HG03159 (cell line): Measurements from ENCODE around the gene EIF4A2.

Source experiments
- ATAC-seq: cut with Tn5 transposase; IDR thresholded peaks from one replicate; pipeline ENCODE4 v1.9.1; 2021; ENCODE audit warnings: mild to moderate bottlenecking, moderate library complexity; ENCODE audit not compliant: unreplicated experiment

Gene EIF4A2

DNA sequence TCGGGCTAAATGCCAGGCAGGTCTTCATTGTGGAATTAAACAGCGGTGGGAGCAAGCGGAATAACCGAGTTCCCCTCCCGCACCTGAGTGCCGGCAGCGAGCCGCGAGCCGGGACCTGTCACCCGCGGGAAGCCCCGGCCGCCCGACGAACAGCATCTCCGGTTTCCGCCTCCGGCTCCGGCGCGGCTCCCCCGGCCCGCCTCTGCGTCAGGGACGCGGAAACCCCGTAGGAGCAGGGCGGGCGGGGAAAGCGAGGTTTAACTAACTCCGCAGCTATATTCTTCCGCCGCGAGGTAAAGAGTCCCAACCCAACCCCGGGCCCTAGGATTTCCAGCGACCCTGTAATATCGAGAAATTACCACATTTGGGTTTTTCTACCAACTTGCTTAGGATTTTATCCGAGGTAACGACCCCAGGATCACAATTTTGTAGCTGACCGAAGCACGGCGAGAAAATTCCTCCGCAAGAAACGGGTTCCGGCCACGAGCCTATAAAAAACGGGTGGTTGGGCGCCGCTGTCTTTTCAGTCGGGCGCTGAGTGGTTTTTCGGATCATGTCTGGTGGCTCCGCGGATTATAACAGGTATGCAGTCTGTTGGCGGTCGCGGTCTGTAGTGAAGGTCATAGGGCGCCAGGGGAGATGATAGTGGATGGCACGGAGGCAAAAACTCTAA lies at the start of gene EIF4A2:
EIF4A2 (plus strand) TSS at position 520 of the 673 bp plus-strand sequence; CDS start at position 554, 34 bp downstream.
- ATAC-seq: peak; percentile 65

DNA sequence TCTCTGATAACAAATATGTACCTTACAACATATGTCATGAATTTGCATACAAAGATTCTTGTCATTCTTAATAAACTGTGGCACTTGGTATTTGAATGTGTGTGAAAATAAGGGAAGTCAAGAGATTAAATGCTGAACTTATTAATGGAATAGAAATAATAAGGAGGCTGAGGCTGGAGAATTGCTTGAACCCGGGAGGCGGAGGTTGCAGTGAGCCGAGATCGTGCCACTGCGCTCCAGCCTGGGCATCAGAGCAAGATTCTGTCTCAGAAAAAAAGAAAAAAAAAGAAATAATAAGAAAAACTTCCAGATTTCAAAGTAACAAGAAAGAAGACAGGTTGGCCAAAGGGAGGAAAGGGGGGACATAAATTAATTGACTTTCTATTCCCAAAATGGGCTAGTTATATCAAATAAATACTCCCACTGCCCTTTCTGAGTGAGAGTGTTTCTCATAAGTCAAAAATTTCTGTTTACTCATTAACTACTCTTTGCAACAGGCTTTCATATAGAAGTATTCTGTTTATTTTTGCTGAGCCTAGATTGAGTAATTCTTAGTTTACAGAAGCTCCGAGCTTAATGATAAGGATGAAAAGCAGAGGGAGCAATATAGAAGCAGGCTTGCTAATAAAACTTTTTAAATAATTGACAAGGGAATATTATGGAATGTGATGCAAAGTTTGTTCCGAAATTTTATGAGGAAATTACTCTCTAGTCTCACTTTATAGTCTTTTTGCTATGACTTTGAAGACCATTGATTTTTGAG lies 40.6 kb upstream of the EIF4A2 start:
- no peak for ATAC-seq

DNA sequence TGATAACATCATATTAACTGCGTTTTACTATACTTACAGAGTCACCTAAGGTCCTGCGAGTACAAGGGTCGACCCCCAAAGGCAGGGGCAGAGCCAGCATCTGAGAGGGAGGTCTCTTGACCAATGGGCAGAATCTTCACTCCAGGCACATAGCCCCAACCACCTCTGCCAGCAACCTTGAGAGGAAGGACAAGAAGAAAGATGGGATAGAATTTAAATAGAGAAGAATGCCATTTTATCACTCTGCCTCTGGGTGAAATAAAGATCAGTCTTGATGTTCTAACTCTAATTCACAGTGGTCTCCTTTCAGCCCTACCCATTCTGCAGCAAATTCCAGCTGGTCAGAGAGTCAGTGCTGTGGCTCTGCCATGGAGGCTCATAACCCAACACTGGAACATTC lies 39.7 kb upstream of the EIF4A2 start:
- no peak for ATAC-seq

GRCh38 chr3:186746008-186746407 lies 37.4 kb upstream of the EIF4A2 start:
- ATAC-seq: no peak

DNA sequence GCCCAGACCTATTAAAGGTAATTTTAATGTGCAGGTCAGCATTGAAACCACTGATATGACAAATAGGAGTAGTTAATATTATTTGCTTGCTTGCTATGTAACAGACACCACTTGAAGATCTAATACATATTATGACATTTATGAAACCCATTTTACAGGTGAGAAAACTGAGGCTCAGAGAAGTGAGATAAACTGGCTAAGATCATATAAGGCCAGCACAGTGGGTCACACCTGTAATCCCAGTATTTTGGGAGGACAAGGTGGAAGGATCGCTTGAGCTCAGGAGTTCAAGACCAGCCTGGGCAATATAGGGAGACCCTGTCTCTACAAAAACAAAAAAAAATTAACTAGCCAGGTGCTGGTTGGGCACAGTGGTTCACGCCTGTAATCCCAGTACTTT lies 33.1 kb upstream of the EIF4A2 start:
- ATAC-seq: no peak

DNA sequence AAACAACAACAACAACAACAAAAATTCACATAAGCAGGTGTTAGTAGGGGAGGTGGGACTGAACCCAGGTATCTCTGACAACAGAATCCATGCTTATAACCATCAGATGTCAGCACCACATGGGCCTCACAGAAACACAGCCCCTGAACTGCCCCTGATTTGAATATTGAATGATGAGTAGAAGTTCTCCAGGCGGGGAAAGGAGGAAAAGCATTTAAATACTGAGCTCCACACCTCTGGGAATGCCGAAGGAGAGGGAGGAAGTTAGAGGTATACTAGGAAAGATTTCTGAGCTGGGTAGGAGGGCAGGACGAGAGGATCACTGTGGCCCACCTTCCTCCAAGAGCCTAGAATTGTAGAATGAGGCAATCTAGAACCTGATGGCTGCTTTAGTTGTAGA lies 31.9 kb upstream of the EIF4A2 start:
- no peak for ATAC-seq

GRCh38 chr3:186754006-186754405 lies 29.4 kb upstream of the EIF4A2 start:
- ATAC-seq: no peak

GRCh38 chr3:186754871-186755270 lies 28.5 kb upstream of the EIF4A2 start:
- no peak for ATAC-seq

DNA sequence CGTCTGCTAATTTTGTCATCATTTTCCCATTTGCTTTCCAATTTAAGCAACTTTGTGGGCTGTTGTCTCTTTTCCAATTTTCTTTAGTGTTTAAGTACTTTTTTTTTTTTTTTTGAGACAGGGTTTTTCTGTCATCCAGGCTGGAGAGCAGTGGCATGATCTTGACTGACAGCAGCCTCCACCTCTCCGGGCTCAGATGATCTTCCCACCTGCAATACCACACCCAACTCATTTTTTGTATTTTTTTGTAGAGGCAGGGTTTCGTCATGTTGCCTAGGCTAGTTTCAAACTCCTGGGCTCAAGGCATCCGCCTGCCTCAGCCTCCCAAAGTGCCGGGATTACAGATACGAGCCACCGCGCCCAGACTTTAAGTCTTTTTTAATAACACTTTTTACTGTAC lies 26.2 kb upstream of the EIF4A2 start:
- ATAC-seq: no peak

DNA sequence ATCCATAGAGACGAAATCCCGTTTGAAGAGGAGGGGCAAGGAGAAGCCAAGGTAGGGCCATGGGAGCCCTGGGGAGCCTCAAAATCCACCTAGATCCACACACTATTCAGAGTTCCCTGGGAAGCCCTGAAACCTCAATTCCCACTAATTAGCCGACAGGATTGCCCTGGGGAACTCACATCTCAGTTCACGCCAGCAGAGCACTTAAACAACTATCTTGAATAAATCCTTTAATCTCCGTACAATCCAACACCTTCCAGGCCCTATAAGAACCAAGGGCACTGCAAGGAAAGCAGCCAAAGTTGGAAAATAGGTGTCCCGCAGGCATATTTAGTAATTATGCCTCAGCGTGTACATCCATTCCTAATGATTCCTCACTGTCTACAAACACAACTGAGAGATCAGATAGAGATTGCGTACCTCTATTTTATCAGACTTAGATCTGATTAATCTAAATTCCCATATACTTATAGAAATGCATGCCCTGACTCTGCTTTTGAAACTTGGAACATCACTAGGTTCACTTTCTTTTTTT lies 25.6 kb upstream of the EIF4A2 start:
- no peak for ATAC-seq

GRCh38 chr3:186759231-186759930 lies 24.0 kb upstream of the EIF4A2 start:
- ATAC-seq: no peak

GRCh38 chr3:186760141-186760833 lies 23.1 kb upstream of the EIF4A2 start:
- ATAC-seq: no peak

DNA sequence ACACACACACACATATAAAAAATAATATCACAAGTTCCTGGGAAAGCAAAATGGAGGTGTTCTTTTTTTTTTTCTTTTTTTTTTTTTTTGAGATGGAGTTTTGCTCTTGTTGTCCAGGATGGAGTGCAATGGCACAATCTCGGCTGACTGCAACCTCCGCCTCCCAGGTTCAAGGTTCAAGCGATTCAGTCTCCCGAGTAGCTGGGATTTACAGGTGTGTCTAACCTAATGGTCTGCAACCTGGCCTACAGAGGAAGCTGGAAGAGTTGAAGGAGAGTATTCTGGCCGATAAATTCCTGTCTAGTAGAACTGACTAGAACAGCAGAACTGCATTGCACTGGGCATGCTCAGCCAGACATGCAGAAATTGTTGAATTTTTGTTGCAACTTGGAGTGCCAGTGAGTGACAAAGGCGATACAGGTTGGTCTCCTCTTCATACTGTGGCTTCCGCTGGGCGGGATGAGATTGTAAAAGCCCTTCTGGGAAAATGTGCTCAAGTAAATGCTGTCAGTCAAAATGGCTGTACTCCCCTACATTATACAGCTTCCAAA lies 22.4 kb upstream of the EIF4A2 start:
- no peak for ATAC-seq

DNA sequence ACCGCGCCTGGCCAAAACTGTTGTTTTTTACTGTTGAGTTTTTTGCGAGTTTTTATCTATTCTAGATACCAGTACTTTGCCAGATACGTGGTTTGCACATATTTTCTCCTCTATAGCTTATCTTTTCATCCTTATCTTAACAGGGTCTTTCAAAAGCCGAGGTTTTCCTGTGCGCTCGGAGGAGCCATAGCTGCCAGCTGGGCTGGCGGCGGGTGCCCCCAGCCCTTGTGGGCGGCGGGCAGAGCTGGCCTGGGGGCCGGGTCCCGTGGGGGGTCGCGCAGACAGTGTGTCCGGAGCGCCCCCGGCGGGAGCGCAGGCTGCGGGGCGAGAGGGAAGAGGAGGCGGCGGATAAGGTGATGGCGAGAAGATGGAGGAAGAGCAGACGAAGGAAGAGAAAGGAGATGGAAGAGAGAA lies 11.1 kb upstream of the EIF4A2 start:
- peak; percentile 19 for ATAC-seq

DNA sequence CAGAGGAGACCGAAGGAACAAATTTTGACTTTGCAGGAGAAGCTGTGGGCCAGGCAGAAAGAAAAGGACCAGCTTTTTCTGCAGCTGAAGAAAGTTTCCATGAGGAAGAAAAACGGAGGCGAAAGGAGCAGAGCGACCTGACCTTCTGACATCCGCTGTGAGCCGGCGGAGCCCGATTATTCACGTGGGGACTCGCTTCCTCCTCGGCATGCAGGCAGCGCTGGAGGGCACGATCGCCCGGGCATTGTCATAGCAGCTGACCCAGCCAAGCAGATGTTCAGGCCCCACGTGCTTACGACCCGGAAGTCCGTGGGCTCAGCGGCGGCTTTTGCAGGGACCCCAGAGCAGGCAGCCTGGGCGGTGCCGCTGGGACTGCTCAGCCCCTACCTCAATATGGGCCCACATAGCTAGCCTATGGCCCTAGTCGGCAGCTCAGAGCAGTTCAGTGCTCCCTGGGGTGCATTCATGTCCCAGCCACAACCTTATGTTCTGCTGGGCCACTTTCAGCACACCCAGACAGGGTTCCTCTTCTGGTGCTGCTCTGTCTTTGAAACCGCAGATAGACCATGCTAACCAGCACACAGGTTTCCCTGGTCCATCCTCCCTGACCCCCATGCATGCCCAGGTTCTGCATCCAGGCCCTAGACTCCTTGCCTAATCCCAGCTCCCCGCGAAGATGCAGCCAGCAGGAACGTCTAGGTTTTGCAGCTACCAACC lies 10.5 kb upstream of the EIF4A2 start:
- peak; percentile 93 for ATAC-seq

DNA sequence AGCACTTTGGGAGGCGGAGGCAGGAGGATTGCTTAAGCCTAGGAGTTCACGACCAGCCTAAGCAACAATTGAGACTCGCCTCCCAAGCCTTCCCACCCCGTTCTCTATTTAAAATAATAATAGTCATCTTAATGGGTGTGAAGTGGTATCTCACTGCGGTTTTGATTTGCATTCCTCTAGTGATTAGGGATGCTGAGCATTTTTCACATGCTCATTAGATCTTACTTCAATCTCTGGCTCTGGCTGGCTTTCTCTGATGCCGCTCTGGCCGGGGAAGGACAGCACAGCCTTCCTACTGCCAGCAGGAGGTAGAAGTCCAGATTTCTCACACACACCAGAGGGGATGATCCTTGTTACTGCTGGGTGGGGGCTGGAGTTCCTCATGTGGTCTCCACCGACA lies 7.4 kb upstream of the EIF4A2 start:
- ATAC-seq: no peak

- no peak for ATAC-seq
These were observed 4.2 kb upstream of the EIF4A2 start for GRCh38 chr3:186779204-186779603.

DNA sequence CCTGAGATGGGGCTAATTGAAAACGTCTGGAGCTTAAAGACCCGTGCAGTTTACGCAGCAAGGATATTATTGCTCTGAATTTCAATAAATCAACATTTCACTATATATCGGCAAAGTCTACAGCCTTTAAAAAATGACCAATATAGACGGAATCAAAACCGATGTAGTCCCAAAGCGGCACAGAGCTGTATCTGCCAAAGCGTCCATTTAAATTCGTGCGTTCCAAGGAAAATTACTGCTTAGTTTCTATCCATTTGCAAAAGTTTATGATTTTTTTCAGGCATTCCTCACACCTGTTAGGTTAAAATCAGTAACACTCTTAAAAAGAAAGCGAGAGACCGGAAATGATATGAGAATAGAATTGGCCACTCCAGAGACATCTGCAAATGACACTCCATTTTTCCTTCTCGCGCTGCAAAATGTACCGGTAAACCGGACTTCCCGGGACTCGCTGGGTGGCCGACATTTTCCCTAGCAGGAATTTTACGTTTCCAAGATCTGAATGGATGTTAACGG lies 777 bp upstream of the EIF4A2 start:
- peak; percentile 23 for ATAC-seq

DNA sequence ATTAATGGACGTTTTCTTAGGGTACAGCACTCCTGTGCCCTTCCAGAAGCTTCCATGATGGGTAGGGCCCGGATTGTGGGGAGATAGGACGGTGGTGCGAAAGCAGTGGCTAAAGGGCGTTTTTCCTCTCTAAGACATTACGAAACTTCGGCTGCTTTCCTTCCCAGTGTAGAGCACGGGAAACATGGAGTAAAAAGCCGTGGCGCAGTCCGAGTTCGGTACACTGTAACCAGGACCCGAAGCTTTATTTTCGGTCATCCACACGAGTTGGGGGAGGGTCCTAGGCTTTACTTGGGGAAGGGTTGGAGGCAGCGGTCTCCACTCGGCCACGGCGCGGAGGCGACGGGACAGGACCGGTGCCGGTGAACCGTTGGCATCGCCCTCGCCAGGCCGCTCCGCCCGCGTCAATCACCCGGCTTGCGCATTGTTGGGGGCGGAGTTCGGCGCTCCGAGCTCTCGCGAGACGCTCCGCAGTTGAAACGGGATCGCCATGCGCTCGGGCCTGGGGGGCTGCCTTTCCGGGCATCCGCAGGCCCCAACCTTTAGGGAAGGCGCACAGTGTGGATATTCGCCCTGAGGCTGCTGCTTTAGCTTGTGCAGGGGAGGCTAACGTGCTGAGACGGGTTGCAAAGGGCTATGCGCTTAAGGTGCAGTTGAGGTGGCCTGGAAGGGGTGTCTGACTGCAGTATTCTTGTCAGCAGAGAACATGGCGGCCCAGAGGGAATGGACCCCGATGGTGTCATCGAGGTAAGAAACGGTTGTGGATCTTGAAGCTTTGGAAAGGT lies 546 bp downstream of the EIF4A2 start:
- ATAC-seq: peak; percentile 73
